ENCODE results near the gene FBXO22. TPM values are rescaled to one million over a fixed set of nuclear protein-coding genes. Genes with fewer than 3 reads are reported as not detected.
"Not testable (repeated sequence)": the region's sequence is repeated elsewhere in the genome, so short reads cannot be mapped to it uniquely, and the experiment has no call there.

Gene FBXO22
- polyA plus RNA-seq, 1 experiment, result 68.7 TPM

GRCh38 chr15:75864213-75865059 is 39.2 kb upstream of the FBXO22 start:
- TF ChIP-seq CTCF (IDR thresholded peaks at IDR 0.05; ENCODE audit: low read depth, low read length), result no peak
- Histone ChIP-seq H3K27ac (ENCODE audit: low read depth, low read length) (no peak overlapping the region), H3K4me3 (ENCODE audit: low read depth, low read length) (no peak overlapping the region), H3K27me3 (ENCODE audit: control insufficient read depth, insufficient read depth, low read length) (no peaks in the 10 kb centered on the region), H3K9me3 (ENCODE audit: control insufficient read depth, insufficient read depth, low read length) (no peaks in the 10 kb centered on the region)
- ChIA-PET POLR2A (no interaction called here), CTCF (interaction anchor here (0.6 kb wide), 1 partner anchor 46 kb away, joined by 8 read pairs; no protein-coding TSS in a partner anchor)
- DNase-seq (ENCODE audit: low read depth, low spot score), result no peak

- H3K27ac ChIP-seq (ENCODE audit: low read depth, low read length); POLR2A ChIA-PET; H3K4me3 ChIP-seq (ENCODE audit: low read depth, low read length); H3K27me3 ChIP-seq (ENCODE audit: control insufficient read depth, insufficient read depth, low read length); H3K9me3 ChIP-seq (ENCODE audit: control insufficient read depth, insufficient read depth, low read length); DNase-seq (ENCODE audit: low read depth, low spot score): not testable (repeated sequence)
- CTCF ChIA-PET, result interaction anchor here (0.7 kb wide), 1 partner anchor 272 kb away, joined by 3 read pairs; no protein-coding TSS in a partner anchor
These were observed 37.6 kb upstream of the FBXO22 start for GRCh38 chr15:75866045-75866444.

GRCh38 chr15:75866916-75867315 is 36.8 kb upstream of the FBXO22 start:
- H3K4me3 ChIP-seq (ENCODE audit: low read depth, low read length), result no peak overlapping the region
- no peak for TF ChIP-seq CTCF (IDR thresholded peaks at IDR 0.05; ENCODE audit: low read depth, low read length)
- no peaks in the 10 kb centered on the region for H3K9me3 ChIP-seq (ENCODE audit: control insufficient read depth, insufficient read depth, low read length)
- ChIA-PET CTCF (no interaction called here), POLR2A (no interaction called here)
- DNase-seq (ENCODE audit: low read depth, low spot score), result no peak
- H3K27me3 ChIP-seq (ENCODE audit: control insufficient read depth, insufficient read depth, low read length), result no peaks in the 10 kb centered on the region
- no peak overlapping the region for H3K27ac ChIP-seq (ENCODE audit: low read depth, low read length)

- POLR2A ChIA-PET, result no interaction called here
- no peak for DNase-seq (ENCODE audit: low read depth, low spot score)
- TF ChIP-seq CTCF (IDR thresholded peaks at IDR 0.05; ENCODE audit: low read depth, low read length), result no peak
- CTCF ChIA-PET, result no interaction called here
- Histone ChIP-seq H3K4me3 (ENCODE audit: low read depth, low read length) (no peak overlapping the region), H3K27me3 (ENCODE audit: control insufficient read depth, insufficient read depth, low read length) (no peaks in the 10 kb centered on the region), H3K9me3 (ENCODE audit: control insufficient read depth, insufficient read depth, low read length) (no peaks in the 10 kb centered on the region), H3K27ac (ENCODE audit: low read depth, low read length) (no peak overlapping the region)
These were observed 36.2 kb upstream of the FBXO22 start for GRCh38 chr15:75867449-75867848.

- Histone ChIP-seq H3K27ac (ENCODE audit: low read depth, low read length) (no peak overlapping the region), H3K9me3 (ENCODE audit: control insufficient read depth, insufficient read depth, low read length) (no peaks in the 10 kb centered on the region), H3K27me3 (ENCODE audit: control insufficient read depth, insufficient read depth, low read length) (no peaks in the 10 kb centered on the region), H3K4me3 (ENCODE audit: low read depth, low read length) (no peak overlapping the region)
- no peak for TF ChIP-seq CTCF (IDR thresholded peaks at IDR 0.05; ENCODE audit: low read depth, low read length)
- ChIA-PET CTCF (no interaction called here), POLR2A (no interaction called here)
- no peak for DNase-seq (ENCODE audit: low read depth, low spot score)
These were observed 35.7 kb upstream of the FBXO22 start for GRCh38 chr15:75868019-75868418.

All from AG04450 (cell line).